ENCODE measurements around the gene HLA-F. TPM values are rescaled to one million over a fixed set of nuclear protein-coding genes. Genes with fewer than 3 reads are reported as not detected.
A peak's percentile ranks its signal among the peaks of the same experiment; 100 is the strongest.

Gene HLA-F
- total RNA-seq, 6 experiments from 2014 or later = 9.8 to 41.3 (median 26.4) TPM

DNA sequence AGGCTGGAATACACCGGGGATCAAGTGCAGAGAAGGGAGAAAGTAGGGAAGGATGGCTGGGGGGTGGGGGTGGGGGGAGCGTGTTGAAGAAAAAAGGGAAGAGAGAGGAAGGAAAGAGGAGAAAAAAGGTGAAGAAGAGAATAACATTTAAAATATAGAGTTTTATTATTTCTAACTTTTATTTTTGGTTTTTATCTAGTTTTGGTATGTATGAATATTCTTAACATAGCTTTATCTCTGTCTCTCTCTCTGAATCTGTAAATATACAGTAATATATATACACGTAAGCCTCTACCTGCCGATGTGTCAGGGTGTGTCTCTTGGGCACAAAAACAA is 30.0 kb downstream of the HLA-F start:
- ATAC-seq (no peak), DNase-seq (no peak)
- H3K27me3 ChIP-seq = no peaks in the 10 kb centered on the region

DNA sequence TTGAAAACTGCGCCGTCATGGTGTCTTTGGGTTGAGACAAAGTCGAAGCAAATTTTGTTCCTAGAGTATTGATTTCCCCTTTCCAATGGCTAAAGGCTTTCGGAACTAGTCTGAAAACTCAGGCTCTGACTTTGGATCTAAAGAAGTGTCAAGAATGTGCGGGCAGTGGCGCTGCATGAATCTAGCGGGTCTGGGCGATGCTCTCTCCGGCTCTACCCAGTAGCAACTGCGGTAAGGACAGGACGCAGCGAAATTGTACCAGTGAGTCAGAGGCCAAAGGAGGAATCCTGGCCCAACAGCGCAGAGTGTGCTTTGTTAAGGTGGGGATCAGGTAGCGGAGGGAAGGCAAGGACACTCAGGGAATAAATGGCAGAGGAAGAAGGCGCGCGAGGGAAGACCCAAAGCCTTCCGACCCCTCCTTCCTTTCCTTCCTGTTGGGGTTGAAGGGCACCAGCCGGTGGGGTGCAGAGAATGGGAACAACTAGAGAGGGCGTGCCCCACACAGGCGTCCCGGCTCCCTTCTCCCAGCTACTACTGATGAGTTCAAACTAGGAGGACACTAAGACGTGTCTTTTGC is 32.1 kb downstream of the HLA-F start:
- TF ChIP-seq CTCF (IDR thresholded peaks at IDR 0.05) (no peak), POLR2A (IDR thresholded peaks at IDR 0.05) (no peak)
- no peak for DNase-seq
- H3K27ac ChIP-seq = no peak overlapping the region
- H3K4me1 ChIP-seq = no peaks in the 10 kb centered on the region
- no peaks in the 10 kb centered on the region for H3K27me3 ChIP-seq
- WGBS (ENCODE audit: insufficient coverage, low coverage, low lambda C conversion rate, missing lambda C conversion rate) = 74% methylated on average over 20 of the region's 23 CpGs
- no peaks in the 10 kb centered on the region for H3K36me3 ChIP-seq
- intact Hi-C loops (cut with DNase I) = no loop called here
- ATAC-seq = no peak
- no peaks in the 10 kb centered on the region for H3K9me3 ChIP-seq
- H3K4me3 ChIP-seq = no peak overlapping the region

More for the DNA sequence above, 30.0 kb downstream of the HLA-F start:
- 2% methylated on average over 4 of the region's 4 CpGs for WGBS (ENCODE audit: insufficient coverage, low coverage, low lambda C conversion rate, missing lambda C conversion rate)
- Histone ChIP-seq H3K4me1 (peaks cover 0 to 6% (median 3%) of the 10 kb centered on the region in 4 donors), H3K9me3 (no peaks in the 10 kb centered on the region), H3K4me3 (peak overlapping the region in 2 of 3 donors; percentile 64 to 65), H3K27ac (peak overlapping the region; percentile 80 to 92 (median 88)), H3K36me3 (no peaks in the 10 kb centered on the region)
- TF ChIP-seq POLR2A (IDR thresholded peaks at IDR 0.05) (no peak), CTCF (IDR thresholded peaks at IDR 0.05) (no peak)
- intact Hi-C loops (cut with DNase I) = no loop called here

DNA sequence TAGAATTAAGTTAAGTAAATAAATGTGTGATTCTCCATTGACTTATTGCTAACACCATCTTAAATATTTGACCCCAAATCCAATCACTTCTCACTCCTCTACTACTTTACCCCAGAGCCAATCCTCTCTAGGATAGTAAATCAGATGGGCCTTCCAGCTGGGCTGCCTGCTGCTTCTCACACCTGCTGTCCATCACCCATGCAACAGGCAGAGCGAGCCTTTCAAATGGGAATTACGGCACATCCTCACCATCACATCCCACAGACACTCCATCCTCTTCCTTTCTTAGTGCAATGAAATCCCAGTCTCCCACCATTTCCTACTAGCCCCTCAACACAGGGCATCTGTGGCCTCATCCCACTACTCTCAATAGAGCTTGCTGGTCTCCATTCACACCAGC is 34.0 kb downstream of the HLA-F start:
- ATAC-seq (no peak), DNase-seq (no peak)
- no peaks in the 10 kb centered on the region for H3K27me3 ChIP-seq
- no peak overlapping the region for H3K4me3 ChIP-seq
- H3K4me1 ChIP-seq = no peaks in the 10 kb centered on the region
- intact Hi-C loops (cut with DNase I) = no loop called here
- H3K9me3 ChIP-seq = no peaks in the 10 kb centered on the region
- H3K36me3 ChIP-seq = no peaks in the 10 kb centered on the region
- no peak for TF ChIP-seq POLR2A (IDR thresholded peaks at IDR 0.05)
- TF ChIP-seq CTCF (IDR thresholded peaks at IDR 0.05) = no peak
- 90% methylated on average over 2 of the region's 2 CpGs for WGBS (ENCODE audit: insufficient coverage, low coverage, low lambda C conversion rate, missing lambda C conversion rate)
- H3K27ac ChIP-seq = no peak overlapping the region

DNA sequence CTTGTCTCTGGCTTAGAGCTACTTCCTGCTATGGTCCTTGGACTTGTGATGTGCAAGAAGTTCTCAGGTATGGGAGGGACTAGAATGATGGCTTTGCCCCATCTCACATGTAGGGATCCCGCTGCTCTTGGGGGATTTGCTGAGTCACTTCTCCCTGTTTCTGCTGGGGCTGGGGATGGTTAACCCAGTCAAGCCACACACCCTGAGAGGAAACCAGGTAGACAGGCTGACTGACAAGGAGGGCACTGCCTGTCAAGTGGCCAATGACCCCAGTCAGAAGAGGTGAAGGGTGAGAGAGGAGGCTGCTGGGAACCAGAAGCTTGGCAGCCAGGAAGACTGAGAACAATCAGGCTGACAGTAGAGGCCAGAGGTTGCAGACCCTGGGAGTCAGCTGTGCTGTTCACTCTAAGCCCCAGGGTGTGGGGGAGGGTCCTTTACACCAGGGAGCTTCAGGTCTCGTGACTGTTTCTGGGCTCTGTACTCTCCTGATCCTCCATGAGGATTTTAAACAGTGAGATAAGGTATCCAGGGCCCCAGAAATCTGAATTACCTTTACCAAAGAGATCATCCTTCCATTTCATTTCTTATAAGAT is 34.6 kb downstream of the HLA-F start:
- peak in 1 of 3 donors; percentile 20 for DNase-seq
- 0% methylated on average over 1 of the region's 2 CpGs for WGBS (ENCODE audit: insufficient coverage, low coverage, low lambda C conversion rate, missing lambda C conversion rate)

More for the DNA sequence above, 34.6 kb downstream of the HLA-F start:
- no peaks in the 10 kb centered on the region for H3K36me3 ChIP-seq
- no peak overlapping the region for H3K4me3 ChIP-seq
- H3K9me3 ChIP-seq = no peaks in the 10 kb centered on the region
- no peak for ATAC-seq
- TF ChIP-seq POLR2A (IDR thresholded peaks at IDR 0.05) (no peak), CTCF (IDR thresholded peaks at IDR 0.05) (no peak)
- intact Hi-C loops (cut with DNase I) = no loop called here
- H3K27me3 ChIP-seq = no peaks in the 10 kb centered on the region
- no peaks in the 10 kb centered on the region for H3K4me1 ChIP-seq
- H3K27ac ChIP-seq = no peak overlapping the region

All from right lobe of liver (tissue), 6 donors.